AG08395 (cell line): ENCODE data around the gene ASIC3.

Source experiments
- DNase-seq: peaks from one replicate; pipeline ENCODE4 v3.0.0; 2012; ENCODE audit warnings: mixed read lengths, low spot score

Gene ASIC3

GRCh38 chr7:151056666-151057505, 8.6 kb downstream of the ASIC3 start:
- no peak for DNase-seq

DNA sequence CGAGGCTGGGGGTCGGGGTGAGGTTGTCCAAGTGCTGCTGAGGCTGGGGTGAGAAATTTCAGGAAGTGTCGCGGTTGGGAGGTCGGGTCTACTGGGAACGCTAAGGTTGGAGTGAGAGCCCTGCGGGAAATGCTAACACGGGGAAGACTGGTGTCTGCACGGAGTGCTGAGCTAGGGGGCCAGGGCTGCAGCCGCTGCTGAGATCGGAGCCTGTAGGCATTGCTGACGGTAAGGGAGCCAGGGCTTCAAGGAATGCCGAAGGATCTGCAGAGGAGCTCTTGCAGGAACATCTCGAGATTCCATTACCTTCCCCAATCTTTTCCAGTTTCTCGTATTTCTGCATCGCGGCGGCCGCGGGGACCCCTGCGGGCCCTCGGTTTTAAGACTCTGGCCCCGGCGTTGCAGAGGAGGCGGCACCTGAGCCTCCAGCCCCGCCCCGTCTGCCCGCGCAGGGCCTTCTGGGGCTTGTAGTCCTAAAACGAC, 9.2 kb downstream of the ASIC3 start, which contains the start of gene CDK5:
TSS of gene CDK5 (minus strand) at position 392 of the 483 bp plus-strand sequence. CDS start at position 343, 49 bp downstream.
- peak; percentile 36 for DNase-seq

- DNase-seq = peak; percentile 99
These were observed 9.9 kb downstream of the ASIC3 start for GRCh38 chr7:151057989-151058780.

DNA sequence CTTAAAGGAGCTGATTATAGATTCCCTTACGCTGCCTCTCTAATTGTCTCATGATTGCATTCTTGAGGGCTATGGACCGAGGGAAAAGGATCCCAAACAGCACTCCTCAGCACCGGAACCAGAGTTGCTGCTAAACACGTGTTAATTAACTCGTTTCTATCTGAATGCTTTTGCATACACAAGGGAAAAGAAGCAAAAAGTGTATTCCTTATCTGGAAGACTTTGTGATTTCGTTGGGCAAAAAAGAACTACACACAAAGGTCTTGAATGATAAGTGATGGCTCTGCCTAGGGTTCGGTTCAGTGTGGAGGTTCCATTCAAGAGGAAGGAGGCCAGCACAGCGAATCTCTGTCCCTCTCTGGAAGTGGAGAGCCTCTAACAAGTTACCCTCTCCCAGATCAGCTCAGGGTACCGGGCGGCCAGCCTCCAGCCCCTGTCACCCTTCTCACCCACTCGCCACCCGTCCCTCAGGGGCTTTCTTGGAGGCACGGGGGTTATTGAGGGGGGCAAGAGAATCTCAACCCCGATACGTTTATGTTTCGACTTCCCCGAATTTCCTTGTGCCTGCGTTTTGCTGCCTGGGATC, 10.5 kb downstream of the ASIC3 start:
- no peak for DNase-seq

DNA sequence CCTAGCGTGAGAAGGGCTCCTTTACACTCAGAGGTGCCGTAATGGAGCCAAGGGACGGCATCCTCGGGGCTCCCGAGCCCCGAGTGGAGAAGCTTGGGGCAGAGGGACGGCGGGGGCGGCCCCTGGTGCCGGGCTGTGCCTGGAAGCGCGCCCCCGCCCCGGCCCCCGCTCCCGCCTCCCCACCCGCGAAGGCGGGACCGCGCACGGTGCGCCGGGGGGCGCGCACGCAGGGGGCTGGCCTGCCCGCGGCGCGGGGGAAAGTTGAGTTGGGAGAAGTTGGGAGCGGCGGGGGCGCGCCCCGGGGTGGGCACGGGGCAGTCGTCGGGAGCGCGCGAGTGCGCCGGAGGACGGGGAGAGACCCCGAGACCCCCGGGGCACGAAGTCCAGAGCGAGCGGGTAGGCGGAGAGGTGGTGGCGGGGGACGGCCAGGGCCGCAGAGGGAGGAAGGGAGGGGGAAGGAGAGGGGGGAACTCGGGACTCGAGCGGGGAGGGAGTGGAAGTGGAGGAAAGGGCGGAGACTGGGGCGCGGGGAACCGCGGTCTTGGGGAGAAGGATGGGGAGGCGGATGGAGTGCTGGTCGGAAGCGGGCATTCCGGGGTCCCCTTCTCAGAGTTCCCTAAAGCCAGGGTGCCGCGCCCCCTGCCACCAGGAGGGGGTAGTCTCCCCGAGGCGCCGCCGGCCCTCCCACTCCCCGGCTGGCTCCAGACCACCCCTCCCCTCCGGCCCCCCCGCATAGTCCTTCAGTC, 11.2 kb downstream of the ASIC3 start, which contains the start of gene SLC4A2:
TSS of gene SLC4A2 (plus strand) at position 223 of the 746 bp plus-strand sequence. CDS start 2,399 bp downstream, outside the sequence.
- peak; percentile 90 for DNase-seq

DNA sequence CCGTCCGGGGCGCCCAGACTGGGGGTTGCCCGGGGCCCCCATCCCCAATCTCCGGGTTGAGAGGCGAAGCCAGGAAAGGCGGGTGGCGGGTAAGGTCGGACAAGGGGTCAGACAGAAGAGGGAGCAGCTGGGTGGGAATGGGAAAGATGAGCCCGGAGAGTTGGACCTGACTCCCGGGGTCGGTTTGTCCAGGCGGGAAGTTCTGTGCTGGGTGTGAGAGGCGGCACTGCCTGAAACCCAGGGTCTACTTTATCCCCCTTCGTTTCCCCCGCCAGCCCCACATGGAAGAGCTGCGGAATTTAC, 11.7 kb downstream of the ASIC3 start:
- no peak for DNase-seq

DNA sequence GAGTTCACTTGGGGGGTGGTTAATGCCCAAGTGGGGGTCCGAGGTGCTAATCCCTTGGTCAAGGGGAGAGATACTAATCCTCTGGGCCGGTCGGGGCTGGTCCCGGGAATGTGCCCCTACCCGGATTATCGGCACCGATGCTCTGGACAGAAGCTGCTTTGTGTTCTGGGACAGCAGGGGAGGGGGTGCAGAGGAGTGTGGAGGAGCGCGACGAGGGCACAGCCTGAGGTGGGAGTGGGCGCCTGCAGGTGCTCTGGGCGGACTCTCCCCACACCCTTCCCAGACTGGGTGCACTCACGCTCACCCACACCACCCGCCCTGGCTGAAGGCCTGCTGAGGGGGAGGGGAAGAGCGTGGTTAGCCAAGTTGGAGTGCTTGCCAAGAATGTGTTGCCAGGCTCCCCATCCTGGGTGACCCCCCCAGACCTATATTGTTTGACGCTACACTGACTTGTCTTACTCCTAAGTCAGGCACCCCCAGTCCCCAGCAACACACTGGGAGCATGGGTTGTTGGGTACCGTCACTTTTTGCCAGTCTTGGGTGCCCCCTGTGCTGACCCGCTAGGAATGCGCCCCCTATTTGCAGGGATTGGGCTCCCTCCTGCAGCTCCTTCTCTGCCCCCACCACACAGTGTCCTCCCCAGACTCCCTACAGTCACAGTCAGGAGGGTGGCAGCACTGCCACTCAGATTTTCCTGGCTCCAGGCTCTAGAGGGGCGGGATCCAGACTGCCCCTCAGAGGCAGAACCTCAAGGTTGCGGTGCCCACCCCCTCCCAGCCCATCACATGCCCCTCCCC, 12.3 kb downstream of the ASIC3 start:
- peak; percentile 32 for DNase-seq

DNA sequence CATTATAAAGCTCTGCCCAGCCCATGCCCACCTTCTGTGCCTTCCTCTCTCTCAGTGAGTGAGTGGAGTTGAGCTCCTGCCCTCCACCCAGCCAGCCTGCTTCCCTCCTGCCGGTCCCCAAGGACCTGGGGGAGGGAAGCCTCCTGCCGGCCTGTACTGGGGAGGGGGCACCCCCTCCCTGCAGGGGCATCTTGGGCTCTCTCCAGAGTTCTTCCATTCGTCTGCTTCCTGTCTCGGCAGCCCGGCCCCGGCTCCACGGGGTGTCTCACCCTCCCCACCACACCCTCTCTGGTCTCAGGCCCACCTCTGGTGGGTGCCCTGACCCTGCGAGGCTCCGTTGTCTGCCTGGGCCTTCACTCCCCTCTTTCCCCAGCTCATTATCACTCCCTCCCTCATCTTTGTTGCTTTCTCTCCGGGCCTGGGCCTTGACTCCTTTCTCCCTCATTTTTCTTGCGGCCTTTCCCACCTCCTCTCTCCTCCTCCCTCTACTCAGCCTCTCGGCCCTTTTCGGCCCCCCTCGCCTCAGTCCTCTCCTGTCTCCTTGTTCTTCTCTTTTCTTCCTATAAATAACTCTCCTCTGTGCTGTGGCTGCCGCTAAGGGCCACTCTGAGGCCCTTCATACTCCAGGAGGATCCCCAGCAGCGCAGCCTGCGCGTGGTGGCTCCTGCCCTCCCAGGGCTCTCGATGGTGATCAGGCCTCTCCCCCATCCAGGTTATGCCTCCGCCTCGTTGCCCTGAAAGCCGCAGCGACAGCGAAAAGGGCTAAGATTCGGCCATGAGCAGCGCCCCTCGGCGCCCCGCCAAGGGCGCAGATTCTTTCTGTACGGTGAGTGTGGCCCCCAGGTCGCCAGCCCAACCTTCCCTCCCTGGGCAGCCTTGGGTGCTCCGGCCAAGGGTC, 13.1 kb downstream of the ASIC3 start:
- no peak for DNase-seq

DNA sequence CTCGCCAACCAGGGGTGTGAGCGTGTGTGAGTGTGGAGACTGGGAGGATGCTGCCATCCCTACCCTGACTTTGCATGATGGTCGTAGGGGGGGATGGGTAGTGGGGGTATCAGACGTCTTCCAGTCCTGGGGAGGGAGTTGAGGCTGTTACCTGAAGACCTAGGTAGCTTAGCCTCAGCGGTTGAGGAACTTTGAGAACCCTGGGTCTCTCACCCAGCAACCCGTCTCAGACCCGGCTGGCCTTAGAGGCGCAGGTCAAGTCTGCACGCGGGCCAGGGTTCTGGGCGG, 13.7 kb downstream of the ASIC3 start:
- no peak for DNase-seq

DNA sequence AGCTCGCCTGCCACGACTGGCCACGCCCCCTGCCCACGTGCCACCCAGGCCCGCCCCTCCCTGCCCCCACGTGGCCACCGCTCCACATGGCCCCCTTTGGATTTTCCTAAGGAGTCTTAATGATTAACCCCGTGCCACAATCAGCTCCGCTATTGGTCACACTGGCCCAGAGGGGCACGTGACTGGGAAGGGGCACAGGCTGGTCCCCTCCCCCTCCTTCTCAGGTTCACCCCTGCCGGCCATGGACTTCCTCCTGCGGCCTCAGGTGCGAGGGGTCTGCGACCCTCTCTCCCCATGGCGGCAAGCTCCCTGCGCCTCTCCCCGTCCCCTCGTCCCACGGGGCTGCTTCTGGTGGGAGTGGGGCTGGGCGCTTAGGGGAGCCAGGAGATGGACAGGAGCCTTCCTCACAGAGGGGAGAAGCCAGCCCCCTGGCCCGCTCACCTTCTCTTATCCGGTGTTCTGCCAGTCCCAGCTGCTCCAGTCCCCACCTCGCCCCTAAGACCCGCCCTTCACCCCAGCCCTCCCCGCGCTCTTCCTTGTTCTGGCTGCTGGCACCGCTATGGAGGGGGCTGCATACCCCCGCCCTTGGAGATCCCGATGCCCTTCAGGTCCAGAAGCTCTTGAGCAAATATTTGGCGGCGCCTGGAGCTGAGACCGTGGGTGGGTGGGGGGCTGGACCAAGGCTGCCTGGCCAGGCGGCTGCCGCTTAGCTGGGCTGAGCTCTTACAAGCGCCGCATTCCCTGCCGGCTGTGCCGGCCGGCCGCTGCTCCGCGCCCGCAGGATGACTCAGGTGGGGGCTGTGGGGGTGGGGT, 14.3 kb downstream of the ASIC3 start:
- DNase-seq = peak; percentile 71

DNA sequence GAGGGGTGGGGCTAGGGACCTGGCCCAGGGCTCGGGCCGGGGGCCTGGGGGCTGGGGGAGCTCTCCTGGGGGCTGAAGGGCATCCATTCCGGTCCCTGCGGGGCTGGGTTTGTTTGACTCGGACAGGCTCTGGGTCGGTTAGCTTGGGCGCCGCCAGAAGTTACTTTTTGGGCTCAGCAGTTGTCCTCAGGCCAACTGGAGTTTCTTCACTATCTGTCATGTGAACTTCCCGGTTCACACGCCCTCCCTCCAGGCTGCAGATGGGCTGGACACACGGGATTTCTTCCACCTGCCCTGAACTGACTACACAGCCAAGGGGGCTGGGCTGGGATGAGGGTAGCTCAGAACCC, 14.9 kb downstream of the ASIC3 start:
- peak; percentile 67 for DNase-seq

GRCh38 chr7:151064454-151064853, 16.1 kb downstream of the ASIC3 start:
- no peak for DNase-seq

GRCh38 chr7:151064993-151065392, 16.7 kb downstream of the ASIC3 start:
- no peak for DNase-seq

GRCh38 chr7:151065516-151065915, 17.2 kb downstream of the ASIC3 start:
- DNase-seq = no peak

DNA sequence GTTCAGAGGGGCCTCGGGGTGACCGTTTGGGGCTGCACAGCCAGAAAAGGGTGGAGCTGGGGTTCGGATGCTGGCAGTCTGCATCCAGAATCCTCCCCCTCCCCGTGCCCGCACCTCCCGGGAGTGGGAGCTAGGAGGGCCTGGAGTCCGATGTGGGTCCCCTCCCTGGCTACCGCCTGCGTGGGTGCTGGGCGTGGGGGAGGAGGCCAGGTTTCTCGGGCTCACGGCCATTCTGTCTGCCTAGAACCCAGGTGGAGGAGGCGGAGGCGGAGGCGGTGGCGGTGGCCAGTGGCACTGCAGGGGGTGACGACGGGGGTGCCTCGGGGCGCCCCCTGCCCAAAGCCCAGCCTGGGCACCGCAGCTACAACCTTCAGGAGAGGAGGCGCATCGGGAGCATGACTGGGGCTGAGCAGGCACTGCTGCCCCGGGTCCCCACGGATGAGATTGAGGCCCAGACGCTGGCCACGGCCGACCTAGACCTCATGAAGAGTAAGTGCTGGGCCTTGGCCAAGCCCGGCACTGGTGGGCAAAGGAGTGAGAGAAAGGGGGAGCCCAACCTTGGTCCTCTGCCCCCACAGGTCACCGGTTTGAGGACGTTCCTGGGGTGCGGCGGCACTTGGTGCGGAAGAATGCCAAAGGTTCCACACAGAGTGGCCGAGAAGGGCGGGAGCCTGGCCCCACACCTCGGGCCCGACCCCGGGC, 18.1 kb downstream of the ASIC3 start:
- no peak for DNase-seq

- DNase-seq = no peak
These were observed 19.9 kb downstream of the ASIC3 start for GRCh38 chr7:151068069-151068773.

- no peak for DNase-seq
These were observed 21.7 kb downstream of the ASIC3 start for GRCh38 chr7:151069841-151070573.
